Astrocyte (in vitro differentiated cells and primary cell): ENCODE data around the gene ARHGAP30. TPM values are rescaled to one million over a fixed set of nuclear protein-coding genes. Genes with fewer than 3 reads are reported as not detected.

Source experiments
- DNase-seq: peaks from one replicate; pipeline ENCODE4 v3.0.0-alpha.2; 2010; ENCODE audit warnings: low read depth
- FAIRE-seq: peaks from 2 replicates; lab custom pipeline; 2011; peaks lifted over from hg19 to GRCh38; lab: Jason Lieb, UNC
- H2AFZ ChIP-seq: 2 replicates; pipeline ENCODE4 v1.6.0; 2012; ENCODE audit warnings: low read depth, low read length, inconsistent platforms
- H3K27ac ChIP-seq: 2 replicates; pipeline ENCODE4 v1.5.1; 2011; ENCODE audit warnings: low read depth, low read length, inconsistent platforms
- H3K27me3 ChIP-seq: 2 replicates; pipeline ENCODE4 v1.6.0; 2011; ENCODE audit warnings: low read length, inconsistent platforms; ENCODE audit not compliant: insufficient read depth
- H3K36me3 ChIP-seq: 2 replicates; pipeline ENCODE4 v1.5.1; 2011; ENCODE audit warnings: low read length, inconsistent platforms; ENCODE audit not compliant: insufficient read depth
- H3K4me1 ChIP-seq: 2 replicates; pipeline ENCODE4 v1.5.1; 2011; ENCODE audit warnings: low read length, inconsistent platforms; ENCODE audit not compliant: insufficient read depth
- H3K4me2 ChIP-seq: 2 replicates; pipeline ENCODE4 v1.6.0; 2012; ENCODE audit warnings: low read length, inconsistent platforms
- H3K4me3 ChIP-seq: 2 replicates; pipeline ENCODE4 v1.5.1; 2011; ENCODE audit warnings: low read depth, mild to moderate bottlenecking, low read length, inconsistent platforms; ENCODE audit not compliant: insufficient read depth
- H3K79me2 ChIP-seq: 2 replicates; pipeline ENCODE4 v1.6.0; 2012; ENCODE audit warnings: mild to moderate bottlenecking, low read length, inconsistent platforms; ENCODE audit not compliant: insufficient read depth
- H3K9ac ChIP-seq: 2 replicates; pipeline ENCODE4 v1.6.0; 2012; ENCODE audit warnings: mild to moderate bottlenecking, low read length, inconsistent platforms
- H3K9me3 ChIP-seq: 2 replicates; pipeline ENCODE4 v1.5.1; 2012; ENCODE audit warnings: low read depth, mild to moderate bottlenecking, low read length, inconsistent platforms; ENCODE audit not compliant: insufficient read depth
- H4K20me1 ChIP-seq: 2 replicates; pipeline ENCODE4 v1.6.0; 2012; ENCODE audit warnings: low read length, inconsistent platforms; ENCODE audit not compliant: insufficient read depth
- H3K27ac Mint-ChIP-seq: one replicate; pipeline ENCODE4 v1.8.0; 2021; ENCODE audit warnings: mild to moderate bottlenecking, mixed read lengths; ENCODE audit not compliant: unreplicated experiment
- H3K27me3 Mint-ChIP-seq: one replicate; pipeline ENCODE4 v1.8.0; 2021; ENCODE audit warnings: low read depth, mixed read lengths; ENCODE audit not compliant: unreplicated experiment
- H3K36me3 Mint-ChIP-seq: one replicate; pipeline ENCODE4 v1.8.0; 2021; ENCODE audit warnings: low read depth, mixed read lengths; ENCODE audit not compliant: unreplicated experiment
- H3K4me1 Mint-ChIP-seq: one replicate; pipeline ENCODE4 v1.8.0; 2021; ENCODE audit warnings: low read depth, mixed read lengths; ENCODE audit not compliant: unreplicated experiment
- H3K4me3 Mint-ChIP-seq: one replicate; pipeline ENCODE4 v1.8.0; 2021; ENCODE audit warnings: mild to moderate bottlenecking, moderate library complexity, mixed read lengths; ENCODE audit not compliant: unreplicated experiment
- H3K9me3 Mint-ChIP-seq: one replicate; pipeline ENCODE4 v1.8.0; 2021; ENCODE audit warnings: mild to moderate bottlenecking, mixed read lengths; ENCODE audit not compliant: unreplicated experiment
- CTCF ChIP-seq: IDR thresholded peaks from 2 replicates; pipeline ENCODE4 v1.5.1; 2011; ENCODE audit warnings: low read depth, mild to moderate bottlenecking, inconsistent platforms, low read length, moderate library complexity; ENCODE audit not compliant: insufficient read depth
- EZH2 ChIP-seq: IDR thresholded peaks from 2 replicates; pipeline ENCODE4 v1.6.1; 2012; ENCODE audit warnings: mild to moderate bottlenecking, low read length, inconsistent platforms; ENCODE audit not compliant: insufficient read depth
- total RNA-seq: library from RNA; stranded (reverse); gene quantifications from 2 replicates; pipeline ENCODE4 v1.2.1, GENCODE V29; 2021

Gene ARHGAP30
- total RNA-seq, 1 donor from 2014 or later: 0.25 TPM

- Mint-ChIP-seq H3K36me3 (peaks cover 3% of the 10 kb centered on the region), H3K4me1 (peaks cover 5% of the 10 kb centered on the region), H3K4me3 (no peak overlapping the region), H3K9me3 (no peaks in the 10 kb centered on the region), H3K27me3 (no peaks in the 10 kb centered on the region), H3K27ac (no peak overlapping the region)
- H3K4me2 ChIP-seq: no peak overlapping the region
- H4K20me1 ChIP-seq: no peaks in the 10 kb centered on the region
- DNase-seq (no peak), FAIRE-seq (no peak)
- no peaks in the 10 kb centered on the region for H3K79me2 ChIP-seq
- no peaks in the 10 kb centered on the region for H3K27me3 ChIP-seq
- TF ChIP-seq EZH2 (no peak), CTCF (no peak)
- H3K4me3 ChIP-seq: no peak overlapping the region
- no peak overlapping the region for H2AFZ ChIP-seq
- H3K9me3 ChIP-seq: no peaks in the 10 kb centered on the region
- no peaks in the 10 kb centered on the region for H3K36me3 ChIP-seq
- H3K9ac ChIP-seq: no peak overlapping the region
- no peak overlapping the region for H3K27ac ChIP-seq
- H3K4me1 ChIP-seq: no peaks in the 10 kb centered on the region
Measured at GRCh38 chr1:161006563-161006962, 63.1 kb downstream of the ARHGAP30 start.

- no peak overlapping the region for H3K4me2 ChIP-seq
- H3K27ac Mint-ChIP-seq: no peak overlapping the region
- FAIRE-seq (no peak), DNase-seq (no peak)
- no peaks in the 10 kb centered on the region for H3K9me3 ChIP-seq
- no peaks in the 10 kb centered on the region for H3K9me3 Mint-ChIP-seq
- peaks cover 3% of the 10 kb centered on the region for H3K4me1 Mint-ChIP-seq
- TF ChIP-seq CTCF (no peak), EZH2 (no peak)
- H3K36me3 ChIP-seq: no peaks in the 10 kb centered on the region
- no peaks in the 10 kb centered on the region for H3K79me2 ChIP-seq
- H4K20me1 ChIP-seq: no peaks in the 10 kb centered on the region
- no peak overlapping the region for H3K9ac ChIP-seq
- no peak overlapping the region for H3K27ac ChIP-seq
- no peak overlapping the region for H2AFZ ChIP-seq
- no peak overlapping the region for H3K4me3 ChIP-seq
- H3K27me3 Mint-ChIP-seq: no peaks in the 10 kb centered on the region
- no peaks in the 10 kb centered on the region for H3K4me1 ChIP-seq
- H3K36me3 Mint-ChIP-seq: peaks cover 10% of the 10 kb centered on the region
- no peak overlapping the region for H3K4me3 Mint-ChIP-seq
- no peaks in the 10 kb centered on the region for H3K27me3 ChIP-seq
Measured at GRCh38 chr1:161001525-161001924, 68.2 kb downstream of the ARHGAP30 start.

GRCh38 chr1:161000736-161001480 lies 68.8 kb downstream of the ARHGAP30 start:
- Histone ChIP-seq H3K4me2 (no peak overlapping the region), H3K79me2 (no peaks in the 10 kb centered on the region), H3K27ac (no peak overlapping the region), H3K4me1 (no peaks in the 10 kb centered on the region), H4K20me1 (no peaks in the 10 kb centered on the region), H3K27me3 (no peaks in the 10 kb centered on the region), H3K9ac (no peak overlapping the region), H3K36me3 (no peaks in the 10 kb centered on the region), H3K9me3 (no peaks in the 10 kb centered on the region), H3K4me3 (no peak overlapping the region), H2AFZ (no peak overlapping the region)
- peaks cover 10% of the 10 kb centered on the region for H3K36me3 Mint-ChIP-seq
- no peaks in the 10 kb centered on the region for H3K27me3 Mint-ChIP-seq
- TF ChIP-seq EZH2 (no peak), CTCF (no peak)
- no peak overlapping the region for H3K27ac Mint-ChIP-seq
- DNase-seq (no peak), FAIRE-seq (no peak)
- H3K4me1 Mint-ChIP-seq: peaks cover 7% of the 10 kb centered on the region
- H3K9me3 Mint-ChIP-seq: no peaks in the 10 kb centered on the region
- no peak overlapping the region for H3K4me3 Mint-ChIP-seq
